Psoas muscle (tissue), 8 donors: ENCODE measurements around the gene DHDDS. TPM values are rescaled to one million over a fixed set of nuclear protein-coding genes. Genes with fewer than 3 reads are reported as not detected.

ENCODE experiments used
- ATAC-seq, 4 donors: fragments of 200-7000 bp; cut with Tn5 transposase; one replicate each; pipeline ENCODE4 v1.9.1; 2020; ENCODE audit warnings: moderate library complexity in 3 of 4, mild to moderate bottlenecking in 2 of 4
- DNase-seq, 2 donors: peaks; one replicate each; pipeline ENCODE4 v3.0.0-alpha.2; 2020
- H3K27ac ChIP-seq: fragments of 200-600 bp; one replicate; pipeline ENCODE4 v1.8.0; 2022
- H3K27me3 ChIP-seq, 3 donors: fragments of 200-600 bp in 1 of 3; one replicate each; pipeline versions ENCODE4 v1.6.1 to v1.8.0; 2013 to 2022; ENCODE audit warnings: low read length in 2 of 3, mild to moderate bottlenecking in 2 of 3, moderate library complexity in 1 of 3; ENCODE audit not compliant: insufficient read depth in 3 of 3
- H3K36me3 ChIP-seq, 2 donors: fragments of 200-600 bp in 1 of 2; one replicate each; pipeline versions ENCODE4 v1.6.1 to v1.8.0; 2013 to 2022; ENCODE audit warnings: low read depth in 1 of 2, mild to moderate bottlenecking in 1 of 2, moderate library complexity in 1 of 2; ENCODE audit not compliant: insufficient read depth in 1 of 2
- H3K4me1 ChIP-seq: fragments of 200-600 bp; one replicate; pipeline ENCODE4 v1.8.0; 2022
- H3K4me3 ChIP-seq: fragments of 200-600 bp; one replicate; pipeline ENCODE4 v1.8.0; 2022; ENCODE audit warnings: mild to moderate bottlenecking
- H3K9me3 ChIP-seq: fragments of 200-600 bp; one replicate; pipeline ENCODE4 v1.8.0; 2022
- CTCF ChIP-seq: fragments of 200-600 bp; IDR thresholded peaks from one replicate; pipeline ENCODE4 v1.8.0; 2022; ENCODE audit warnings: antibody characterized with exemption
- WGBS, 3 donors: extraction: QIAGEN DNeasy Blood & Tissue Kit; methylation state at CpG; one replicate each; pipeline versions ENCODE4 v1.1.6 to v1.1.7; 2013; 5-methylcytosine and 5-hydroxymethylcytosine counted together
- intact Hi-C, 2 donors: fragments of 100-400 bp; cut with DNase I; formaldehyde crosslinking; loops; one replicate each; pipeline versions ENCODE4 v1.11.0 to v1.14.2; 2022
- polyA plus RNA-seq, 3 donors: library from polyadenylated mRNA; stranded (reverse); fragments of 200-250 nt; gene quantifications; one replicate each; pipeline ENCODE4 v1.2.3, GENCODE V29; 2013
- total RNA-seq, 4 donors: library from RNA; stranded (reverse); fragmentation: NEBNext Ultra II Directional in 2 of 4; extraction: Animal tissue kit (Norgen Biotek cat#: 25700) in 2 of 4; gene quantifications; one replicate each; pipeline versions ENCODE4 v1.2.1 to v1.2.4, GENCODE V29; 2021 to 2023
- donor health status: healthy with polysubstance abuse.
- donor health status: DM: no; HTN: no; CAD: no; lungs with moderate emphysema.
- donor health status: Bipolar disorder and iron deficiency.
- donor health status: healthy.
- donor health status: DM: yes; HTN: yes; CAD: no.
- donor health status: DM: no; HTN: no; CAD: no.
- donor health status: DM: no; HTN: no; CAD: no.
- donor health status: DM: yes; HTN: yes; CAD: no.

DHDDS gene
- total and polyA plus RNA-seq, 7 donors, result 14.1 to 40.6 (median 23.3) TPM

DNA sequence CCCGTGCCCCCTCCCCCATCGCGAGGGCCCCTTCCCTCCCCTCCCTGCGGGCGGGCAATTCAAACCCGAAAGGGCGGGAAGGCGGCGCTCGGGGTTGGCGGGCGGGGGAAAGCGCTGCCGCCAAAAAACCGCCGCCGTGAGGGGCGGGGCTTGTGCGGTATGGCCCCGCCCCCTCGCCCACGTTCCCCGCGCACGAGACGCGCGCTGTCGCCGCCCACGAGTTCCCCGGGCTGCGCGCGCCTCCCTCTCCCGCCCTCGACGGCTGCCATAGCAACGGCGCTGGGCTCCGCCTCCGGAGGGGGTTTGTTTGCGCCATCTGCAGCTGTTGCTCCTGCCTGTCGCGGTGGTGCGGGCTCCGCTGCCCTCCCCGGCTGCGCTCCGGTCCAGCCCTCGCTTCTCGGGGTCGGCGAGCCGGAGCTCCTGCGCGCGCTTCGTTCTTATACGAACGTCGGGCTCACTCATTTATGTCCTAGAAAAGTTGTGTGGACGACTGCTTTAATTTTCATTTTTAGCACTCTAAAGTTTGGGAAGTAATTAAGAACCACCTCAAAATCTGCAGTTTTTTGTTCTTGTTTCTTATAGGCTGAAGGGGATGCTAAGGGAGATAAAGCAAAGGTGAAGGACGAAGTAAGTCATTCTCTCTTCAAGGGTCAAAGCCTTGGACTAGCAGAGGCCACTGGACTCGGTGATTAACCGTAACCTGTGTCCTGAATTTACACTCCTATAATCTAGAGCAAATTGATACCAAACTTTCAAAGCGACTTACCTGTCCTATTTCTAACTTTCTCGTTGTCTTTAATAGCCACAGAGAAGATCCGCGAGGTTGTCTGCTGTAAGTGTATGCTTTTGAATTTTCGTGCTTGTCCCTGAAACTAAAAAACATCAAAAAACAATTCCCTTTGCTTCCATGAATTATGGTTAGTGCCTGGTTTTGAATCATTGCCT is 41.1 kb downstream of the DHDDS start:
- intact Hi-C loops, result loop anchor here (2.0 to 5.0 kb wide), 2 partner anchors 40 to 41 kb away; partner anchors contain the start of gene DHDDS (in 2 of the 2)
- WGBS, 3 donors, result 3 to 7% (median 5%) methylated on average over 40 to 70 of the region's 71 CpGs
- Histone ChIP-seq H3K4me1 (peaks cover 26% of the 10 kb centered on the region), H3K9me3 (no peaks in the 10 kb centered on the region), H3K27me3 (no peaks in the 10 kb centered on the region), H3K27ac (peak overlapping the region; percentile 99), H3K36me3 (peaks cover 0 to 55% of the 10 kb centered on the region in 2 donors), H3K4me3 (peak overlapping the region; percentile 97)
- peak; percentile 97 to 99 for DNase-seq
- ATAC-seq, result peak; percentile 88 to 94 (median 92)
- no peak for TF ChIP-seq CTCF

- no peak for TF ChIP-seq CTCF
- intact Hi-C loops, result loop anchor here in 1 of 2 donors (5.0 kb wide), 1 partner anchor 43 kb away; the partner anchor contains the start of gene DHDDS
- Histone ChIP-seq H3K36me3 (peaks cover 0 to 56% of the 10 kb centered on the region in 2 donors), H3K27ac (no peak overlapping the region), H3K27me3 (no peaks in the 10 kb centered on the region), H3K4me1 (peaks cover 26% of the 10 kb centered on the region), H3K9me3 (no peaks in the 10 kb centered on the region), H3K4me3 (no peak overlapping the region)
- WGBS, 3 donors, result 94 to 97% (median 96%) methylated on average over 1 of the region's 1 CpG
- ATAC-seq, result no peak
- DNase-seq, result no peak
Measured at GRCh38 chr1:26474818-26475217, 42.7 kb downstream of the DHDDS start.

DNA sequence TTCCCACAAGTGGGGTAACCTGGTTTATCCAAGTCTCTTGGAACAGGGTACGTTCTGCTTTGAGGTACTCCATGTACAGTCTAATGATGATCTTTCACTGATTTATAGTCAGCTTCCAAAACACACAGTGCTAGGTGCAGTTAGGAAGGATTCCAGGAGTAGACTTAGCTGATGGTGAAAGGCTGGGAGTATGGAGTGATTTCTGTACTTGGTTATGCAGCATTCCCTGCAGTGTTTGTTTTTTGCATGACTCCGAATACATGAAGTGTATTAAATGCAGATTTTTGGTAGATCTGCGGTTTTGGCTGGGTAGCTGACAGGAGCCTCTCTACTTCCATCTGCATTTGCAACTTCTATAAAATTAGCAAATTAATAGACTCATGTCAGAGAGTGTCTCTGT is 43.9 kb downstream of the DHDDS start:
- Histone ChIP-seq H3K4me1 (peaks cover 20% of the 10 kb centered on the region), H3K36me3 (peaks cover 0 to 58% of the 10 kb centered on the region in 2 donors), H3K27me3 (no peaks in the 10 kb centered on the region), H3K27ac (no peak overlapping the region), H3K4me3 (no peak overlapping the region), H3K9me3 (no peaks in the 10 kb centered on the region)
- 77 to 85% (median 83%) methylated on average over 3 of the region's 3 CpGs for WGBS, 3 donors
- ATAC-seq, result no peak
- no peak for DNase-seq
- intact Hi-C loops, result no loop called here
- no peak for TF ChIP-seq CTCF

- no peak for TF ChIP-seq CTCF
- ATAC-seq (no peak), DNase-seq (no peak)
- no peaks in the 10 kb centered on the region for H3K27me3 ChIP-seq
- H3K4me3 ChIP-seq, result no peak overlapping the region
- peaks cover 11% of the 10 kb centered on the region for H3K4me1 ChIP-seq
- peaks cover 0 to 58% of the 10 kb centered on the region in 2 donors for H3K36me3 ChIP-seq
- WGBS, 3 donors, result 75 to 80% (median 77%) methylated on average over 4 of the region's 4 CpGs
- H3K27ac ChIP-seq, result no peak overlapping the region
- intact Hi-C loops, result no loop called here
- H3K9me3 ChIP-seq, result no peaks in the 10 kb centered on the region
Measured at GRCh38 chr1:26476958-26477357, 44.8 kb downstream of the DHDDS start.
